Measurements from ENCODE around the gene UBR4. TPM values are rescaled to one million over a fixed set of nuclear protein-coding genes. Genes with fewer than 3 reads are reported as not detected.
A peak's percentile ranks its signal among the peaks of the same experiment; 100 is the strongest.

Gene UBR4
- total RNA-seq, 1 experiment from 2014 or later, result 126 TPM

GRCh38 chr1:19088717-19089442 is 121.2 kb downstream of the UBR4 start:
- no TSS peak for BruUV-seq (replicated peaks)
- DNase-seq (ENCODE audit: low read depth, low spot score) (no peak), ATAC-seq (no peak)
- in situ Hi-C loops (cut with HindIII; ENCODE audit: low pct_unique_long_range_greater_than_20kb, low sequenced_read_pairs) (no loop called here), intact Hi-C loops (cut with micrococcal nuclease; ENCODE audit: unreplicated experiment) (no loop called here)
- Histone ChIP-seq H3K4me1 (ENCODE audit: control insufficient read depth, insufficient read depth, low read length) (no peaks in the 10 kb centered on the region; the same call in 1 of the 2 replicates), H3K36me3 (ENCODE audit: control insufficient read depth, insufficient read depth, low read length) (peaks cover 24% of the 10 kb centered on the region), H3K4me3 (ENCODE audit: low read depth in 2 of 2, low read length in 2 of 2) (no peak overlapping the region), H3K27ac (ENCODE audit: low read length) (no peak overlapping the region), H3K27me3 (ENCODE audit: control insufficient read depth, insufficient read depth, low read length) (no peaks in the 10 kb centered on the region), H3K9me3 (ENCODE audit: control insufficient read depth, insufficient read depth, low read depth, low read length) (no peaks in the 10 kb centered on the region)
- ChIA-PET CTCF (interaction anchor here (0.6 kb wide), 1 partner anchor 104 kb away, joined by 4 read pairs; no protein-coding TSS in a partner anchor), POLR2A (no interaction called here)
- TF ChIP-seq POLR2AphosphoS5 (IDR thresholded peaks at IDR 0.05; ENCODE audit: low read depth, low read length), result no peak
- TF ChIP-seq CTCF (IDR thresholded peaks at IDR 0.05), result no peak
- TF ChIP-seq SIN3A (IDR thresholded peaks at IDR 0.05; ENCODE audit: borderline replicate concordance, insufficient read depth, low read depth, low read length), result no peak
- no peak for TF ChIP-seq REST (IDR thresholded peaks at IDR 0.05; ENCODE audit: insufficient read depth in 1 of 2, low read depth in 2 of 2, low read length in 1 of 2)
- TF ChIP-seq TCF7L2 (IDR thresholded peaks at IDR 0.05; ENCODE audit: low read depth, low read length), result no peak

- in situ Hi-C loops (cut with HindIII; ENCODE audit: low pct_unique_long_range_greater_than_20kb, low sequenced_read_pairs) (no loop called here), intact Hi-C loops (cut with micrococcal nuclease; ENCODE audit: unreplicated experiment) (no loop called here)
- Histone ChIP-seq H3K4me3 (ENCODE audit: low read depth in 2 of 2, low read length in 2 of 2) (no peak overlapping the region), H3K4me1 (ENCODE audit: control insufficient read depth, insufficient read depth, low read length) (no peaks in the 10 kb centered on the region; the same call in 1 of the 2 replicates), H3K27ac (ENCODE audit: low read length) (no peak overlapping the region), H3K9me3 (ENCODE audit: control insufficient read depth, insufficient read depth, low read depth, low read length) (no peaks in the 10 kb centered on the region), H3K27me3 (ENCODE audit: control insufficient read depth, insufficient read depth, low read length) (no peaks in the 10 kb centered on the region), H3K36me3 (ENCODE audit: control insufficient read depth, insufficient read depth, low read length) (peaks cover 28% of the 10 kb centered on the region)
- ATAC-seq (0 out of 2 replicates have a peak, but pooled peaks have one; percentile 51), DNase-seq (ENCODE audit: low read depth, low spot score) (no peak)
- ChIA-PET CTCF (interaction anchor here (0.6 kb wide), 1 partner anchor 425 kb away, joined by 3 read pairs; no protein-coding TSS in a partner anchor), POLR2A (no interaction called here)
- no TSS peak for BruUV-seq (replicated peaks)
- no peak for TF ChIP-seq REST (IDR thresholded peaks at IDR 0.05; ENCODE audit: insufficient read depth in 1 of 2, low read depth in 2 of 2, low read length in 1 of 2)
- TF ChIP-seq TCF7L2 (IDR thresholded peaks at IDR 0.05; ENCODE audit: low read depth, low read length), result no peak
- TF ChIP-seq CTCF (IDR thresholded peaks at IDR 0.05), result no peak
- TF ChIP-seq SIN3A (IDR thresholded peaks at IDR 0.05; ENCODE audit: borderline replicate concordance, insufficient read depth, low read depth, low read length), result no peak
- TF ChIP-seq POLR2AphosphoS5 (IDR thresholded peaks at IDR 0.05; ENCODE audit: low read depth, low read length), result no peak
Measured at GRCh38 chr1:19087737-19088594, 122.1 kb downstream of the UBR4 start.

Data from Panc1 (cell line).